GM19438 (cell line): ENCODE results near the gene PLRG1.

Experiments
- ATAC-seq: cut with Tn5 transposase; IDR thresholded peaks from one replicate; pipeline ENCODE4 v1.9.1; 2021; ENCODE audit warnings: low read depth; ENCODE audit not compliant: unreplicated experiment

Gene PLRG1

DNA sequence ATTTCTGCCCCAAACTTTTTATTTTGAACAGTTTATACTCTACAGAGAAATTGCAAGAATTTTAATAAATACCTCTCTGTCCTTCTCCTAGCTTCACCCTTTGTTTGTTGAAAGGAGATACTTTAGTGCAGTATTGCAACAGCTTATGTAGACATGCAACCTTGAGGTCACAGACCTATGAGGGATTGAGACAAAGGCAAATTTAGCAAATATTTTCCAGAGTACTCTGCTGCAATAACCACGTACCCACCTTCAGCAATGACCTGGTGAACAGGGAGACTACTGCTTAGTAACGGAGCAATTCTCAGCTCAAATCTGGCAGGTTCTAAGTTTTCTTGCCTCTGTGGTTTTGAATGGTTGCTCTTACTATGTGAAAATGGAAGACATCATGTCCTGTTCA is 27.1 kb upstream of the PLRG1 start:
- ATAC-seq: no peak

DNA sequence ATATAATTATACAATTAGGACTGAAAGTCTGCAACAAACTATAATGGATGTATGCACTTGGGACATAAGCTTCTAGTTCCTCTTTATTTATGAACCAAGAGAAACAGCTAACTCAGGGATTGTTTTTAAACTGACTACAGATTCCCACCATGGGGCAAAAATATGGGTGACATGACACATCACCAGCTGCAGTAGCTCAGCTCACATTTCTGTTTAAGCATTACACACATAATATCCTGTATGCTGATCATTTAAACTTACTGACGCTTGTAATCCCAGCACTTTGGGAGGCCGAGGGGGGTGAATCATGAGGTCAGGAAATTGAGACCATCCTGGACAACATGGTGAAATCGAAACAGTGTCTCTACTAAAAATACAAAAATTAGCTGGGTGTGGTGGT is 24.1 kb upstream of the PLRG1 start:
- no peak for ATAC-seq

DNA sequence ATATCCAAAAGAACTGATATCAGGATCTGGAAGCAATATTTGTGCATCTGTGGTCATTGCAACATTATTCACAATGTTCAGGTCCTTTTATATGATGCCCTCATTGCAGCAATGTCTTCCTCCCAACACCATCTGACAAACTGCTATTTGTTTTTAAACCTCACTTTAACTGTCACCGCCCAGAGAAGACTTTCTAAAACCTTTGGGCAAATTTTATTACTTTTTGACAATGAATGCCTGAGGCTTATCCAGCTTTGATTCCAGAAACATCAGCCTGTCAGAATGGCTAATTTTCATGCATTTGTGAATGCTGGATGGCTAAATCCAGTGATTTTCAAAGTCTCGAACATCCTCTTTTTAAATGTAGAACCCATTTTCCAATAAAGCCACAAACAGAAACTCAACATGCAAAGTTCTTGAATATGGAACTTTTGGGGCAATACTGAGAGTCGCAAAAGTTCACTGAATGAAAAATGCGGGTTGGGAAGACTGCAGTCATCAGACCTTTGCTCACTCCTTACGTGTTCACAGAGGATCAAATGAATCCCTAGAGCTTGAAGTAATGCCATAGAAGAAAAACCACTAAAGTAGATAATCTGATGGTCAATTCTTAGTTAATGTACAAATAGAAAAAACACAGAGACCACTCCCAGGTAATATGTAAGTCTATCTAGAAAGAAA is 23.1 kb upstream of the PLRG1 start:
- no peak for ATAC-seq

DNA sequence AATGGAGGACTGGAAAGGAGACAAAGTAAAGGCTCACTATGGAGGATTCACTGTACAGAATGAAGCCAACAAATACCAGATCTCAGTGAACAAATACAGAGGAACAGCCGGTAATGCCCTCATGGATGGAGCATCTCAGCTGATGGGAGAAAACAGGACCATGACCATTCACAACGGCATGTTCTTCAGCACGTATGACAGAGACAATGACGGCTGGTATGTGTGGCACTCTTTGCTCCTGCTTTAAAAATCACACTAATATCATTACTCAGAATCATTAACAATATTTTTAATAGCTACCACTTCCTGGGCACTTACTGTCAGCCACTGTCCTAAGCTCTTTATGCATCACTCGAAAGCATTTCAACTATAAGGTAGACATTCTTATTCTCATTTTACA is 19.4 kb upstream of the PLRG1 start:
- ATAC-seq: no peak

DNA sequence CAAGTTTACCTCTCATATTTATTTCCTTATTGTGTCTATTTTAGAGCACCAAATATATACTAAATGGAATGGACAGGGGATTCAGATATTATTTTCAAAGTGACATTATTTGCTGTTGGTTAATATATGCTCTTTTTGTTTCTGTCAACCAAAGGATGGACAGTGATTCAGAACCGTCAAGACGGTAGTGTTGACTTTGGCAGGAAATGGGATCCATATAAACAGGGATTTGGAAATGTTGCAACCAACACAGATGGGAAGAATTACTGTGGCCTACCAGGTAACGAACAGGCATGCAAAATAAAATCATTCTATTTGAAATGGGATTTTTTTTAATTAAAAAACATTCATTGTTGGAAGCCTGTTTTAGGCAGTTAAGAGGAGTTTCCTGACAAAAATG is 18.8 kb upstream of the PLRG1 start:
- ATAC-seq: no peak

DNA sequence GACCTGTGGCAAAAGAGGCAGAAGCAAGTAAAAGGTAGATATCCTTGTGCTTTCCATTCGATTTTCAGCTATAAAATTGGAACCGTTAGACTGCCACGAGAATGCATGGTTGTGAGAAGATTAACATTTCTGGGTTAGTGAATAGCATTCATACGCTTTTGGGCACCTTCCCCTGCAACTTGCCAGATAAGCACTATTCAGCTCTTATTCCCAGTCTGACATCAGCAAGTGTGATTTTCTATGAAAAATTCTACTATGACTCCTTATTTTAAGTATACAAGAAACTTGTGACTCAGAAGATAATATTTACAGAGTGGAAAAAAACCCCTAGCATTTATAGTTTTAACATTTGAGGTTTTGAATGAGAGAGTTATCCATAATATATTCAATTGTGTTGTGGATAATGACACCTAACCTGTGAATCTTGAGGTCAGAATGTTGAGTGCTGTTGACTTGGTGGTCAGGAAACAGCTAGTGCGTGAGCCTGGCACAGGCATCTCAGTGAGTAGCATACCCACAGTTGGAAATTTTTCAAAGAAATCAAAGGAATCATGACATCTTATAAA is 16.5 kb upstream of the PLRG1 start:
- no peak for ATAC-seq

DNA sequence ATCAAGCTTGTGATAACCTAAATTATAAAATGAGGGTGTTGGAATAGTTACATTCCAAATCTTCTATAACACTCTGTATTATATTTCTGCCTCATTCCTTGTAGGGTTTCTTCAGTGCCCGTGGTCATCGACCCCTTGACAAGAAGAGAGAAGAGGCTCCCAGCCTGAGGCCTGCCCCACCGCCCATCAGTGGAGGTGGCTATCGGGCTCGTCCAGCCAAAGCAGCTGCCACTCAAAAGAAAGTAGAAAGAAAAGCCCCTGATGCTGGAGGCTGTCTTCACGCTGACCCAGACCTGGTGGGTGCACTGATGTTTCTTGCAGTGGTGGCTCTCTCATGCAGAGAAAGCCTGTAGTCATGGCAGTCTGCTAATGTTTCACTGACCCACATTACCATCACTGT is 15.5 kb upstream of the PLRG1 start:
- no peak for ATAC-seq

DNA sequence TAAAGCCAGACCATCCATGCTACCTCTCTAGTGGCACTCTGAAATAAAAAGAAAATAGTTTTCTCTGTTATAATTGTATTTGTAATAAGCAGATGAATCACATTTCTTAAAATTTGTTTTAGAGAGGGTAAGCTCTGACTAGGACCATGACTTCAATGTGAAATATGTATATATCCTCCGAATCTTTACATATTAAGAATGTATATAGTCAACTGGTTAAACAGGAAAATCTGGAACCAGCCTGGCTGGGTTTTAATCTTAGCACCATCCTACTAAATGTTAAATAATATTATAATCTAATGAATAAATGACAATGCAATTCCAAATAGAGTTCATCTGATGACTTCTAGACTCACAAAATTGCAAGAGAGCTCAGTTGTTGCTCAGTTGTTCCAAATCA is 14.1 kb upstream of the PLRG1 start:
- ATAC-seq: no peak

DNA sequence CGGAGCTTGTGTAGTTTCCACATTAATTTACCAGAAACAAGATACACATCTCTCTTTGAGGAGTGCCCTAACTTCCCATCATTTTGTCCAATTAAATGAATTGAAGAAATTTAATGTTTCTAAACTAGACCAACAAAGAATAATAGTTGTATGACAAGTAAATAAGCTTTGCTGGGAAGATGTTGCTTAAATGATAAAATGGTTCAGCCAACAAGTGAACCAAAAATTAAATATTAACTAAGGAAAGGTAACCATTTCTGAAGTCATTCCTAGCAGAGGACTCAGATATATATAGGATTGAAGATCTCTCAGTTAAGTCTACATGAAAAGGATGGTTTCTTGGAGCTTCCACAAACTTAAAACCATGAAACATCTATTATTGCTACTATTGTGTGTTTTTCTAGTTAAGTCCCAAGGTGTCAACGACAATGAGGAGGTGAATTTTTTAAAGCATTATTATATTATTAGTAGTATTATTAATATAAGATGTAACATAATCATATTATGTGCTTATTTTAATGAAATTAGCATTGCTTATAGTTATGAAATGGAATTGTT is 12.6 kb upstream of the PLRG1 start, which contains the start of gene FGB:
TSS of gene FGB (plus strand) at position 315 of the 558 bp plus-strand sequence. CDS start at position 323, 8 bp downstream.
- ATAC-seq: no peak

DNA sequence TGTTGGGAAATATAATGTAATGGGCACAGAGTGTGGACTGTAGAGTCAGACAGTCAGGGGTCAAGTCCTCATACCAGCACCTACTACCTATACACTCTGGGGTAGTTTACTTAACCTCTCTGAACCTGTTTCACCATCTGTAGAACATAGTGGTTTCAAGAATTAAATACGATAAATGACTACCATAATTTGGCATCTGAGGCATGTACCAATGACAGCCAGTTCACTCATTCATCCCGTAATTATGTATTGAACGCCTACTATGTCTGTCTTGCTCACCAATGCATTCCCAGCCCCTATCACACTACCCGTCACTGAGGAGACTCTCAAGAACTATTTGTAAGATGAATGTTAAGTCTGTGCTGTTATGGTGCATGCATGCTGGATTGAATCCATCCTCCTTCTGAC is 10.6 kb upstream of the PLRG1 start:
- no peak for ATAC-seq

DNA sequence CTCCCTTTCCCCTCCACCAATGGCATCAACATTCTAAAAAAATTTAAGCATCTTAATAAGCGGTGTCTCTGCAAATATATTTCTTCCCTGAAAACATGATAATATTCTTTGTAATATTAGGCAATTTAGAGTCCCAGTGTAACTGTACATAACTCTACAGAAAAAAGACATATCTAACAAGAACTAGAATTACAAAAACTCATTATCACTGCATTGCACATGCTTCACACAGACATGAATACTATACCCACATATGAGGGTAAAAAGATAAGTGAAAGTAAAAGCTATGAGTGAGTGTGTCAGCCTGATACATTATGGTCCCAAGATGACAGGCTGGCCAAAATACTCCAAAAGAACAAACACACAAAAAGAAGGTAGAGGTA is 10.2 kb upstream of the PLRG1 start:
- no peak for ATAC-seq

DNA sequence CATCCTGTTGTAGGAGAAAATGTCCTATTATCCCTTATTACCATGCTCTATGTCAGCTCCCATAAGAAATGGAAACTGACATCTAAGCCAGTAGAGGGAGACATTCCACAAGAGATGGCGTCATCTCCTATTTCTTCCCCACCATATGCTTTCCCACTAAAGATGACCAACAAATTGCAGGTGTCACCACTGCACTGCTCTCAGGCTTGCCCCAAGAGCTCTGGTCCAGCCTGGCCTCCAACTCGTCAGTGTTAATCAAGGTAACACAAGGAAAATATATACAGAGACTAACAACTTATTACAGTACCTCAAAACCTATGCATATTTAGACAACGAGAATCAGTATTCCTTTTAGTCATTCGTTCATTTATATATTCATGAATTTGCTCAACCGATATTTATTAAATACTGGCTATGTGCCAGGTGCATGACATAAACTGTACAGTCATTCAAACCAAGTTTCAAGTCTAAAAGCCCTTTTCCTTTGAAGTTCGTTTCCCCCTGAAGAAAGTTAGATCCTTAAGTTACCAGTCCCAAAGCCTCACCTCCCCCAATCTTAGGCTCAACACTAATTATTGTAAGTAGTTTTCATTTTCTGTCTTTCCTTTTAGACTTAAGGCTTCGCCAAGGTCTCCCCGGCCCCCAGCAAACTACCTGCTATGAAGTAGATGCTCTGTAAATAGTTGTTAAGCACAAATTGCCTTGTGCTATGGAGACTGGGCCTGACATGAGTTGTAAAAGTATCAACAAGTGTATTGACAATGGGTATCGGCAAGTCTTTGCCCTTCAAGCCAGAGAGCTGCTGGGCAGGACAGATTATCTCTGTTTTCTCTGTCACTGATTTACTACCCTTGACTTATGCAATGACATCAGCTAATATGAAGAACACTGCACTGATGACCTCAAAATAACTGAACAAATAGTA is 9.6 kb upstream of the PLRG1 start:
- peak; percentile 90 for ATAC-seq

DNA sequence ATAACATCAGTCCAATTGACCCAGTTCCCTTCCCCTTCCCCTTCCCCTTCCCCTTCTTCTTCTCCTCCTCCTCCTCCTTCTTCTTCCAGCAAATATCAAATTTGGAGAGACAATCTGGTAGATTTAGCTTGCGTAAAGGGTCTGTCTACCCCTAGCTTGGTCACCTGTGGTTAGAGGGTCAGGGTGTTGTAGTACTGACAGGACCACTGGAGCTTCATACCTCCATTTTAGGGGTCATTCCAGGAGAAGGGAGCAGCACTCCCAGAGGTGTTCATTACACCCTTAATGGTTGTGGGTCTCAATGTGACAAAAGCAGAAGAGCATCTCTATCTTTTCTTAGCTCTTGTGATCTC is 8.9 kb upstream of the PLRG1 start:
- ATAC-seq: peak; percentile 21

DNA sequence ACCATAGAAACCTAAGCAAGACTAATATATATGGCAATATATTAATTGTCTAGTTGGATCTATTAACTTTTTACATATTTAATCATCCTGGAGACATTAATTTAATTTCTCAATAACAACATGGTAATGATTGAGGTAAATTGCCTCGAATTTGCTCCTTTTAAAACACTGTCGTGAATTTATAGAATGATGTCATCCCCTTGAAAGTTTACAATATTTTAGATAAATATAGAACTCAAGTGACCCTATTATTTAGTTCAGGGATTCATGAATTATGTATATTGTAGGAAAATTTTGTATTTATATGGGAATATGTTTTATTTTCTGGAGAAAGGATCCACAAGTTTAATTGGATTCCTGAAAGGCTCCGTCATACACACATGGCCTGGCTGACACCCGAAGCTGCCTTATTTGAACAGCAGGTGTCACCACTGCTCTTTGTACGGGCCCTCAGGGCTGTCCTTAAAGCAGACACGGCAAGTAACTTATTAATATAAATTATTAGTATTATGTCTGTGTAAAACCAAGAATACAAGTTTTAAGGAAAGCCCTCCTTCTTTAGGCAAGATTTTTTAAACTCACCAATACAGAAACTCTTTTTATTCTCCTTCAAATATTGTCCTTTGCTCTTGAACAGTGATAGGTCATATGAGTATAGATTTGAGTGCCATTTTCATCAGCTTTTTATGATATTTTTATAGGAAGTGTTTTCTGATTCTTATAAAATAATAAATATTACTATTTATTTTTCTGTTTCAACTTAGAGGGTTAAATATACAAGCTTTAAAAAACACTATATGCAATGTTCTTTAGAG is 1.9 kb upstream of the PLRG1 start:
- peak; percentile 42 for ATAC-seq

DNA sequence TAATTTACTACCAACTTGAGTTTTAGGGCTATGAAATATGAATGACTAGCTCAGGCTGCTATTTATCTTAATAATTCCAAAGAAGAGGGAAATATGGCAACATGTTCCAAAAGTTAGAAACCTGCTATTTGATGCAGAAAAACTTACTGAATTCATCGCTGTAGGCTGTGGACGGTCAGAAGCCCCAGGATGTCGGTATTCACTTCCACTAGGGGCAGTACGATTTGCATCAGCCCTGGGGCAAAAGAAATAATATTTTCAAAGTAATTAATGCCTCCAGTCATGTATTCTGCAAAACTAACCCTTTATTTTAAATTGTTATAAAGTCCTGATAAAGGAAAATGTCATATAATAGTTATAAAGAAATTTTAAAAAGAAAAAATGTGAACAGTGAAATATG is 4.5 kb downstream of the PLRG1 start:
- ATAC-seq: no peak

DNA sequence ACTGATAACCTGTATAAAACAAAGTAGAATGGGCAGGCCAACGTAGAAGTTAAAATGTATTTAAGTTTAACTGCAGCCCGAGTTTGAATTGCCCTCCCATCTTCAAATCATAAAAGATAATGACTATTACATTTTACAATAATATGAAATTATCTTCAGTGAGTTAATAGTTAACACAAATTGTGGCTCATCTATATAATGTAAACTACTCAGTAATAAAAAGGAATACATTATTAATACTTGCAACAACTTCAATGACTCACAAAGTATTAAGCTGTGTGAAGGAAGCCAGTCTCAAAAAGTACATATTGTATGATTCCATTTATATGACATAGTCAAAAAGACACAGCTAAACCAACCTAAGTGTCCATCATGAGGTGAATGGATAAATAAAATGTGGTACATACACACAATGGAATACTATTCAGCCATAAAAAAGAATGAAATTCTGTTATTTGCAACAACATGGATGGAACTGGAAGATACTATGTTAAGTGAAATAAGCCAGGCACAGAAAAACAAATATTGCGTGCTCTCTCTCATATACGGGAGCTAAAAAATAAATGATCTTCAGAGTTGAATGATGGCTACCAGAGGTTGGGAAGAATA is 7.8 kb downstream of the PLRG1 start:
- no peak for ATAC-seq

DNA sequence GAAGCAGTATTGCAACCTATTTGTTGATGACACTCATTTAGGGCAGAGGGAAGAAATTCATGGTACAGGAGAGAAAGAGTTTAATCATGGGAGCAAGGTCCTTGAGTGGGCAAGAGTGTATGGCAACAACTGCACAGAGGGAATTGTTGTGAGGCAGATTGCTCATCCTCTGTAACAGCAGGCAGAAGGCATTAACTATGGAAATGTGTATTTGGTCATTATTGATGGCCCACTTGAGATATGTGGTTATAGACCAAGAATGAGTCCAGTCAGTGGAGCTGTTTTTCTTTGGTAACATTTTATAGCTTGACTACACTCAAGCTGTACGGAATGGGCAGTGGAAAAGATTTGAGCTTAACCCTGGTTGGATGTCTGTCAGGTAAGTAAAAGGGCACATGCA is 15.9 kb downstream of the PLRG1 start:
- ATAC-seq: no peak

DNA sequence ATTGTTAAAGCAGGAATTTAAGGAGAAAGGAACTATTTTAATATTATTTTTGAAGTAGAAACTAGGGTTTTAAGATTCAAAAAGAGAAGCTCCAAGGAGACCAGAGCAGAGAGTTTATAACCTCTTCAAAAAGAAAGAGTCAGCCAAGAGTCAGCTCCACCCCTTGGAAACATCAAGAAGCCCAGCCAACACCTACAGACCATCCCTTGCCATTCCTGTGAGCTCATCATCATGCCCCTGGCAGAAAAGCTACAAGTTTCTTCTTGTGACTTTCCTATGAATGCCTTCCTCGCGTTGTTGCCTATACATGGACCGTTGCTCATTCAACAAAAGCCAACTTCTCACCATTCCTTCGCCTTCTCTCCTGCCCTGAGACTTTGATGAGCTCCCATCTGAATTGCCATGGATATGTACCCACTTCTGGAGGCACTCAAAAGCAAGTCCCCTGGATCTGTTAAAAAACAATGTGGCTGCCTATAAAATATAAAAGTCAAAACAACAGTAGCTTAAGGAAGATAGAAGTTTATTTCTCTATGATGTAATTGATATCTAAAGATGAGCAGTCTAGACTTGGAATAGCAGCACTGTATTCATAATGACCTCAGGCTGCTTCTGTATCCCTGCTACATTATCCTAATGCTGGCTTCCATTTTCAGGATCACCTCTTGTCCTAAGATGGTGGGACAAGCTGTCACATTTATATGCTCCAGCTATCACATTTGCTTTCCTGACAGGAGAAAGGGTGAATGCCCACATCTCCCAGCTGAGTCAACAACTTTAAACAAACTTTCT is 20.3 kb downstream of the PLRG1 start:
- ATAC-seq: no peak

DNA sequence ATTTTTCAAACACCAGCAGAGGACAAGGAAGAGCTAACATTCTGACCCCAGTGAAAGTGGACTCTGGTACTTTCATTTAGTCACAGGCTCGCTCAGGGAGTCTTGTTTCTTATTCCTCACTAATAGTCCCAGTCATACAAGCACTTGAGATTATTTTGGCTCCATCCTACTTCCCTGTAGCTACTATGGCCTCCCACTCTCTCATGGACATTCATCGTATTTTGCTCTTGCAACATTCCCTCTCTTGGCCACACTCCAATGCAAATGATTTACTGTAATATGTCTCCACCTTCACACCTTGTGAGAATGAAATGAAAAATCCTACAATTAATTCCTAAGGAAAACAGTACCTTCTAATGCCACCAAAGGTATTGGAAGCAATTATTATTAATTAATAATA is 21.3 kb downstream of the PLRG1 start:
- ATAC-seq: no peak
